HG02763 (cell line): Measurements from ENCODE around the gene FADD.
"Not testable (repeated sequence)": the region's sequence is repeated elsewhere in the genome, so short reads cannot be mapped to it uniquely, and the experiment has no call there.

Experiments
- ATAC-seq: cut with Tn5 transposase; IDR thresholded peaks from one replicate; pipeline ENCODE4 v1.9.1; 2021; ENCODE audit warnings: mild to moderate bottlenecking, moderate library complexity; ENCODE audit not compliant: unreplicated experiment

The FADD gene

DNA sequence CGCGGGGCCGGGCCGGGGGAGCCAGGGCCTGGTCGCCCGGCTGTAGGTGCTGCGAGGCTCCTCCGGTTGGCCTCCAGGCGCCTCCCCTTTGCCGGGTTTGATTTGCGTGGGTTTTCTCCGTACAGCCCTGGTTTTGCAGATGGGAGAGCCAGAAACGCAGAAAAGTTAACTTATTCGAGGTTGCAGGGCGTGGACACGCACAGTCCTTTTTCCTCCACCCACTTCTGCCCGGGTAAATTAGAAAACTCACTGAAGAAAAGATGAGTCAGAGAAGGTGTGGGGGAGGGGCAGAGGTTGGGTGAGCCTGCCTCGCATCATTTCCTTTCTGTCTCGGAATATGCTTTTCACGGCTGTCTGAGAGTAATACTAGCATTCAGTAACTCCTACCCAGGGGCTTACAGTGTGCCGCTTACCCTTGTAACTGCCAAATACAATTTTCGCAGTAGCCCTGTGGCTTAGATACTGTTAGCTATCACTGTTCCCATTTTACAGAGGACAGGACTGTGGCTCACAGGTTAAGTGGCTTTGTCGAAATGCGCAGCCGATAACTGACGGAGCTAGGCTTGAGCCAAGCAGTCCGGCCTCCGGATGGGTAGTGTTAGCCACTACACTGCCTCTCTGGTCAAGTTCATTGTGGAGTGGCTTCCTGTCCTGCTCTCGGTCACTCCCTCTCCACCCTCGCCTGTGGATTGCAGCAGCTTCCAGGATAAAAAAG is 812 bp downstream of the FADD start:
- ATAC-seq, result peak; percentile 21

DNA sequence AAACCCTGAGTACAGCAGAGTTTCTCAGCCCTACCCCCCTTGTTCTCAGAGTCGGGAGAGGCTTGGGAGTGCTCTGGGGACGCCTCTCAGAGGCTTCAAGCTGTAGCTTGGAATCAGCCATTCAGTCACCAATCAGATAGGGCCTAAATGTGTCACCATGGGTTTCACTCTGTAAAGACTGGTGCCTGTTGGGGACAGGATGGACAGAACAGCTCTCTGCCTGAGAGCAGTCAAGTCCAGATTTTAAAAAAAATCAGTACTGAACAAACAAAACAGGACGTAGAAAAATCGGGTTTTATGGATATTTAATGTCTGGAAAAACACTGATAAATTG is 1.3 kb downstream of the FADD start:
- ATAC-seq, result no peak

DNA sequence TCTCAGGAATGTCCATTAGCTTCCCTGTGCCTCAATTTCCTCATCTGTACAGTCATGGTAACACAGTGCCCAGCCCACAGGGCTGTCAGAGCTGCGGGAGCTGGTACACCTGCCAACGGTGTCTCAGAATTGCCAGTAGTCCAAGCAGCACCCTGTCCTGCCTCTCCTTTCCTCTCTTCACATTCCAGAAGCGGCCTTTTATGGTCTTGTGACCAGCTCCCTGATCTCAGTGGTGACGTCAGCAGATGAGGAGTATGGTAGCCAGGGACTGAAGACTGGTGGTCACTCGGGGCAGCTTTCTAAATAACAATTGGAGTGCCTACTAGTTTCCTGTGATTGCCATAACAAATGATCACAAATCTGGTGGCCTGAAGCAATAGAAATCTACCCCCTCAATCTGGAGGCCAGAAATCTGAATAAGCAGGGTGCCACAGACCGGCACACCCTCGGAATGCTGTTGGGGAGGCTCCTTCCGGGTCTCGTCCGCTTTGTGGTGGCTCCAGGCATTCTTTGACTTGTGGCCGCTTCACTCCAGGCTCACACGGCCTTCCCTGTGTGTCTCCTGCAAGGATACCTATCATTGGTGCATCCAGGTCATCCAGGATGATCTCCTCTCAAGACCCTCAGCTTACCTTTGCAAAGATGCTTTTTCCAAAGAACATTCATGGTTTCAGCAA is 2.1 kb downstream of the FADD start:
- no peak for ATAC-seq

DNA sequence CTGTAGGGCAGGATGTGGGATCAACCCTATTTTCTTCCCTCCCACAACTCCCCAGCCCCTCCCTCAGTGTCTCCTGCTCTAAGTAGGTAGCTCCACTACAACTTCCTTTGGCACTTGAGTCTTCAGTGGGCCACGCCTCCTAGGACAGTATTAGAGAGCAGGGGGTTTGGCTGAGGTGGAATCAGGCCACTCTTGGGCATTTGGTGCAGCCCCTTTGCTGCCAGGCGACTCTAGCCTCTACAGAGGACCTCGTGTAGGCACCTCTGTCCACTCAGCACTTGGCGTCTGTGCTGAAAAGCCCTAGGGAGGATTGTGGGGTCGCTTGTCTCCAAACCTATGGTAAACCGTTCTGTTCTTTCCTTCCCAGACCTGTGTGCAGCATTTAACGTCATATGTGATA is 2.7 kb downstream of the FADD start:
- ATAC-seq, result no peak

DNA sequence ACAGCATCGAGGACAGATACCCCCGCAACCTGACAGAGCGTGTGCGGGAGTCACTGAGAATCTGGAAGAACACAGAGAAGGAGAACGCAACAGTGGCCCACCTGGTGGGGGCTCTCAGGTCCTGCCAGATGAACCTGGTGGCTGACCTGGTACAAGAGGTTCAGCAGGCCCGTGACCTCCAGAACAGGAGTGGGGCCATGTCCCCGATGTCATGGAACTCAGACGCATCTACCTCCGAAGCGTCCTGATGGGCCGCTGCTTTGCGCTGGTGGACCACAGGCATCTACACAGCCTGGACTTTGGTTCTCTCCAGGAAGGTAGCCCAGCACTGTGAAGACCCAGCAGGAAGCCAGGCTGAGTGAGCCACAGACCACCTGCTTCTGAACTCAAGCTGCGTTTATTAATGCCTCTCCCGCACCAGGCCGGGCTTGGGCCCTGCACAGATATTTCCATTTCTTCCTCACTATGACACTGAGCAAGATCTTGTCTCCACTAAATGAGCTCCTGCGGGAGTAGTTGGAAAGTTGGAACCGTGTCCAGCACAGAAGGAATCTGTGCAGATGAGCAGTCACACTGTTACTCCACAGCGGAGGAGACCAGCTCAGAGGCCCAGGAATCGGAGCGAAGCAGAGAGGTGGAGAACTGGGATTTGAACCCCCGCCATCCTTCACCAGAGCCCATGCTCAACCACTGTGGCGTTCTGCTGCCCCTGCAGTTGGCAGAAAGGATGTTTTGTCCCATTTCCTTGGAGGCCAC is 3.3 kb downstream of the FADD start:
- no peak for ATAC-seq

DNA sequence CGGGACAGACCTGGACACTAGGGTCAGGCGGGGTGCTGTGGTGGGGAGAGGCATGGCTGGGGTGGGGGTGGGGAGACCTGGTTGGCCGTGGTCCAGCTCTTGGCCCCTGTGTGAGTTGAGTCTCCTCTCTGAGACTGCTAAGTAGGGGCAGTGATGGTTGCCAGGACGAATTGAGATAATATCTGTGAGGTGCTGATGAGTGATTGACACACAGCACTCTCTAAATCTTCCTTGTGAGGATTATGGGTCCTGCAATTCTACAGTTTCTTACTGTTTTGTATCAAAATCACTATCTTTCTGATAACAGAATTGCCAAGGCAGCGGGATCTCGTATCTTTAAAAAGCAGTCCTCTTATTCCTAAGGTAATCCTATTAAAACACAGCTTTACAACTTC is 3.9 kb downstream of the FADD start:
- ATAC-seq, result no peak

DNA sequence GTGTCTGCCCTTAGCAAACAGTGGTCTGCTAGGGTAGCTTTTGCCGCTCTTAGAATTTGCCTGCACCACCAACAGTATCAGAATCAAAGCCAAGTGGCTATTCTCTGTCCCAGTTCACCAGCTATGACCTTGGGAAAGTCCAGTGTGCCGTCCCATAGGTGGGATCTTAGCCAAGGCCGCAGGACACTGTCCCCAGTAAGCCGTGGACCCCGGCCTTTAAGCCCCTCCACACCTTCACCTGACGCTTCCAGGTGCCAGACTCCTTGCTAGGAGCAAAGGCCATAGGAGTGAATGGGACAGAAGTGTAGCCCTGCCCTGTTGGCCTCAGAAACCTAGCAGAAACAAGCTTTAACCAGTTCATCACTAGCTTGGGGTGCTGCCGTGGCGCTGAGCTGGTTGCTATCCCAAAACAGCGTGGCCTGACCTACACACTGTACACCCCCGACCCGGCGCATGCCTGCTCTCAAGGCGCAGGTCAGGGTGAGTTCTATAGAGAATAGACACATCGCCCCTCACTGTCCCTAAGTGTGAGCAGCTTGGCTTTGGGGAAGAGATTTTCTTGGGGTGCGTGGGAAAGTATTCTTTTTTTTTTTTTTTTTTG is 4.5 kb downstream of the FADD start:
- no peak for ATAC-seq

DNA sequence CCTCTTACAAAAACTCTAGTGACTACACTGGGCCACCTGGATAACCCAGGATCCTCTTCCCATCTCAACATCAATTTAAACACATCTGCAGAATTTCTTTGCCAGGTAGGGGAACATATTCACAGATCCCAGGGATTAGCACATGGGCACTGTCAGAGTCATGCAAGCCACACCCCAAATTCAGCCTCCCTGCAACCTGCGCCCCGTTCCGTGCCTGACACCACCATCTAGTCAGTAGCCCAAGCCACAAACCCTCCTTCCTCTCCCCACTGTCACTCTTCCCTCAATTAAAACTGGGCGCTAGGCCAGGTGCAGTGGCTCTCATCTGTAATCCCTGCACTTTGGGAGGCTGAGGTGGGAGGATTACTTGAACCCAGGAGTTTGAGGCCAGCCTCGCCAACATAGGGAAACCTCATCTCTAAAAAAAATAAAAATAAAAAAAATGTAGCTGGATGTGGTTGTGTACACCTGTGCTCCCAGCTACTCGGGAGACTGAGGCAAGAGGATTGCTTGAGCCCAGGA is 6.4 kb downstream of the FADD start:
- no peak for ATAC-seq

DNA sequence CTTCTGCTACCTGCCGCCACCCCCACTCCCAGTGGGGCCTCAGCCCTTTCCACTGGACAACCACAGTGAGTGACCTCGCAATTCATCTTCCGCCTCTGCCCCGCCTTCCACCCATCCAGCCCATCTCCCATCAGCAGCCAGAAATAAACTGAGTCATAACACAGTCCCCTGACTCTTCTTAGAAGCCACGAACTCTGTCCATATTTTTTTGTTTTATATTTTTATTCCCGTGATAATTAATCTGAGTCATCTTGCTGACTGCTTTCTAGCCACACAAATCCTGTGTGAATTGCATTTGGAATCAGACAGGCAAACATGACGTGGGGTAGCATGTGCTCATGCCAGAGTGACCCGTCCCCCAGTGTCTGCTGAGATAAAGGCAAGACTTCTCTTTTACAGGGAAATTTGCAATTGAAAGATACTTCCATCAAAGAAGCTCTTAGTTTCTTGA is 7.0 kb downstream of the FADD start:
- no peak for ATAC-seq

DNA sequence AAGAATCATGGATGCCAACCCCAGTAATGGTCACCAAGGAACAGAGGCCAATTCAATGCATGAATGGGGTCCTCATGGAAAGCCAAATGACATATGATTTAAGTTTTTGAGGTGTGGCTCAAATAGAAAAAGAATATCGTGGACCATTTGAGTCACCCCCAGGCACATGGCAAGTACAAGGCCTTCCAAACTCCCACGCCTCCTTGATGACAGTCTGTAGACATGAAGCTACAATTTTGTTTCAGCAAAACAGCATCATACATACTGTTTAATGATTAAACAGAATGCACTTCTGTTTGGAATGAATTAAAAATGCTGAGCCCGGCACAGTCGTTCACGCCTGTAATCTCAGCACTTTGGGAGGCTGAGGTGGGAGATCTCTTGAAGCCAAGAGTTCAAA is 7.4 kb downstream of the FADD start:
- no peak for ATAC-seq

DNA sequence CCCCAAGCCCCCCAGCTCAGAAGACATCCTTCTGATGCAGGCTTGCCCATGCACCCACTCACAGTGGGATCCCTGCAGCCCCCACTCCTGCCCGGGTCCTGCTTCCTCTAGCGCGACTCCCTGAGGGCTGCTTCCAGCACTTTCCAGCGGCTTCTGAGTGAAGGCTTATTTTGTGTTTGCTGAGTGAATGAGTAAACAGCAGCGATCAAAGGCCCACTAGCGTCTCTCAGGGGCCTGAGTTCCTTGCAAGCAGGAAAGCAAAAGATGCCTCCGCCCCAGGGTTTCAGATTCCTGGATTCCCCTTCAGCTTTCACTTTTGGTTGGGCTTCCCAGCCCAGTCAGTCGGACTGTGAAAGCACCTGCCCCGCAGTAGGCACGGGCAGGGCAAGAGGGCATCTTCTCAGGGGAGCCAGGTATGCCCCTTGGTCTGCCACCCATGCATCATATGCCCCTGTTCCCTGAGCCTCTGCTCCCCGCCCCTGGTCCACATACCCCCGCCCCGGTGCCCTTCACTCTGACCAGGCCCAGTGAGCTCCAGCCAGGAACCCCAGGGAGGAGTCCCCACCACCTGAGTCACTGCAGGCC is 9.2 kb downstream of the FADD start:
- no peak for ATAC-seq

DNA sequence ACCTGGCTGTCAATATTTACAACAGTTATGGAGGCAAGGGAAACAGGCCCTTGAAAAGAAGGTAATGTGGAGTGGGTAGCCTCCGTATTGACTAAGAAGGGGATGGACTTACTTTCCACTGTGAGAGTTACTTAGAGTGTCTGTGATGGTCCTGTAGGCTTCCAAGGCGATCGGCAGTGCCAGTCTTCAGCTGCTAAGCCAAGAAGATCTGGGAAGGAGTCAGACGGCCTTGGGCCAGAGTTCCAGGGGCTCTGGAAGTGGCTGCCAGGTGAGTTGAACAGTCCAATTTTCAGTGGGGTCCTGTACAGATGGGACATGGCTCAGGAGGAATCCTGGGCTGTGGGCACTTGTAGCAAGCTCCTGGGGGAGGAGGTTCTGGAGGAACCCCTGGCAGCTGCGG is 14.3 kb downstream of the FADD start:
- ATAC-seq, result not testable (repeated sequence)

DNA sequence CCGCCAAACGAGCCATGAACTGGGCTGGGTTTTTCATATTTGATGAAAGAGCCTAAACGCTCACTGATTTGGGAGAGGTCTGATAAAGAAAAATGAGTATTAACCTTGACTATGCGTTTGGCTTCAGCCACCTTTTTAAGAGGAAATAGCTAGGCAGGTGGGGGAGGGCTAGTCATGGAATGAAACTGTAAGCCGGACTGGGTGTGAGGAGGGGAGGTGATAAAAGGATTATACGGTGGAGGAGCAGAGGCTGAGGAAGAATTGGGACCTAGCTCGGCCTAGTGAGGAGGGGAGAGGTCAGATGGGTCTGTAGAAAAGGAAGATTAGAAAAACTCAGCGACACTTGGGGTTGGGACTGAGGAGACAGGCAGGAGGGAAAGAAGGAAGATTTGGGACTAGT is 15.0 kb downstream of the FADD start:
- ATAC-seq, result not testable (repeated sequence)

DNA sequence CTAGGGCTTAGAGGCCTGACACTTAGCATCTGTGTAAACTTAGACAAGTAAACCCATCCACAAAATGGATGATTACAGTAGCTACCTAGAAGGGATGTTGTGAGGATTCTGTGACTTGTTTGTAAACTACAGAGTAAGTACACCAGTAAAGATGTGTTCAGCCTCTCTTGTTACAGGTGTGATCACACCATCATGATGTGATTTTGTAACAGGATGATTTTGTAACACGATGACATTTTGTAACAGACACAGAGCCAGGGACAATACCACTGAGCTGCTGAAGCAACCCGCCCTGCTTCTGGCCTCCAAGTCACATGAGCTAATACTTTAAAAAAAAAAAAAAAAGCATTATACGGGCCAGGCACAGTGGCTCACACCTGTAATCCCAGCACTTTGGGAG is 17.0 kb downstream of the FADD start:
- no peak for ATAC-seq

DNA sequence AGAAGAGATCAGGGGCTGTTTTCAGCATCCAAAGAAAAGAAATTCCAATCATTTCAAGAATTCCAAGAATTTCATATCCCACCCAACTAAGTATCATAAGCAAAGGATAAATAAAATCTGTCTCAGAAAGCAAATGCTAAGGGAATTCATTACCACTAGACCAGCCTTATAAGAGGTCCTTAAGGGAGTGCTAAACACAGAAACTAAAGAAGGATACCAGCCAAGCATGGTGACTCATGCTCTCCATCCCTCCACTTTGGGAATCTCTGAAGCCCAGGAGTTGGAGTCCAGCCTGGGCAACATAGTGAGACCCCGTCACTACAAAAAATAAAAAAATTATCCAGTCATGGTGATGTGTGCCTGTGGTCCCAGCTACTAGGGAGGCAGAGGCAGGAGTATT is 17.8 kb downstream of the FADD start:
- no peak for ATAC-seq

DNA sequence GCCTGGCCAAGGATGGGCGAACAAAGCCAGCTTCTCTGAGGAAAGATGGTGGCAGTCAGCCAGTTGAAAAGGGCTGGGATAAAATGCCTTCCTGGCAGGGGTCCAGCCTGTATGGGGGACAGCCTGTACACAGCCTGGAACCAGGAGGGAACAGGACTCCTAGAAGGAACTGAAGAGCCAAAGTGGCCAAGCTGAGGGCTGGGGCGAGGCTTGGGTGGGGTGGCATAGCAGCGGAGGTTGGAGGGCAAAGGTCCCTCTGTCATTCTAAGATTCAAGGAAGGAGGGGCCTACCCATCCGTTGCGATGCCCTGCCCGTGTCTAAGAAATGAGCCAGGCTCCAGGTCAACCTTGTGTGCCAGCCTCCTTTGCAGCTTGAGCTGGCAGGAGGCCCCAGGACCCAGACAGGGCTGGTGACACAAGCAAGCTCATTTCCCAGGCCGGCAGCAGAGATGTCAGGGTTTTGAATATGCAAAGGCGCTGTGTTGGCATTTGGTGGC is 22.6 kb downstream of the FADD start:
- no peak for ATAC-seq

DNA sequence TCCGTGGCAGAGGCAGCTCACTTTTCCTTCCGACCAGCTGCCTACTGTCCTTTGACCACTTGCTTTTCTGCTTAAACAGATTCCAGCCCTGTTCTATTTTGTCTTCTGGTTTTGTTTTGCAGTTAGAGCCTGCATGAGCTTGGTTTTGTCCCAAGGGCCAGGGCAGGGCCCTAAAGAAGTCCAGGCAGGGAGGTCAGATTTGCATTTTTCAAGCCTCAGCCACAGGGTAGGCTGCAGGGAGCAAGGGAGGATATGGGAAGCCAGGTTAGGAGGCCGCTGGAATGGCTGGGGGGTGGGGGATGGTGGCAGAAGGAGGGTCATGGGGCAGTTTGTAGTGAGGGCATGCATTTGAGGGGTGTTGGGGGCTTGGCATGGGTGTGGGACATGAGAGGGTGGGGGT is 23.1 kb downstream of the FADD start:
- ATAC-seq, result no peak

DNA sequence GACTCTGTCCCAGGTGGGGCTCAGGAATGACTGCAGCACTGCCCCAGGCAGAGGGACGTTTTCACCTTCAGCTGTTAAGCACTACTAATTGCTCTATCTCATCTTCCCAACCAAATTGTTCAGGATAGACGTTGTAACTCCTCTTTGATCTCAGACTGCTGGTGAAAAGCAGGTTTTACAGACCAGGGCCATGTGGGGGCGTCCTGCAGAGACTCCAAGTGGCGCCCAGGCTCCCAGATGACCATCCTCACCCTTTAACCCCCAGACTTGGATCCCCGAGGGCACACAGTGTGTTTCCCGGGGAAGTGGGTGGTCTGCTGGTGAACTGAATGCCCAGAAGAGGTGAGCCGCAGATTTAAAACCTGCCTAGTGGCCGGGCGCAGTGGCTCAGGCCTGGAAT is 23.9 kb downstream of the FADD start:
- ATAC-seq, result no peak

DNA sequence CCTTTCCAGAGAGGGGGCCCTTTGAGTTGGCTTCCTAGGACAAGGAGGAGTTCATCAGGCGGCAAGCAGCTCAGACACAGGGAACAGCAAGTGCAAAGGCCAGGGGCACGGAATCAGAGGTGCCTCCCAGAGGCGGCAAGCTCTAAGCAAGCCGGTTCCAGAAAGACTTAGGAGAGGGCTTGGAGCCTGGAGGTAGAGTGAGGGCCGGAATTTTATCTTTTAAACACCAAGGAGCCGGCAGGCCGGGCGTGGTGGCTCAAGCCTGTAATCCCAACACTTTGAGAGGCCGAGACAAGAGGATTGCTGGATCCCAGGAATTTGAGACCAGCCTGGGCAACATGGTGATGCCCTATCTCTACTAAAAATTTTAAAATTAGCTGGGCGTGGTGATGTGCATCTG is 26.6 kb downstream of the FADD start:
- no peak for ATAC-seq

DNA sequence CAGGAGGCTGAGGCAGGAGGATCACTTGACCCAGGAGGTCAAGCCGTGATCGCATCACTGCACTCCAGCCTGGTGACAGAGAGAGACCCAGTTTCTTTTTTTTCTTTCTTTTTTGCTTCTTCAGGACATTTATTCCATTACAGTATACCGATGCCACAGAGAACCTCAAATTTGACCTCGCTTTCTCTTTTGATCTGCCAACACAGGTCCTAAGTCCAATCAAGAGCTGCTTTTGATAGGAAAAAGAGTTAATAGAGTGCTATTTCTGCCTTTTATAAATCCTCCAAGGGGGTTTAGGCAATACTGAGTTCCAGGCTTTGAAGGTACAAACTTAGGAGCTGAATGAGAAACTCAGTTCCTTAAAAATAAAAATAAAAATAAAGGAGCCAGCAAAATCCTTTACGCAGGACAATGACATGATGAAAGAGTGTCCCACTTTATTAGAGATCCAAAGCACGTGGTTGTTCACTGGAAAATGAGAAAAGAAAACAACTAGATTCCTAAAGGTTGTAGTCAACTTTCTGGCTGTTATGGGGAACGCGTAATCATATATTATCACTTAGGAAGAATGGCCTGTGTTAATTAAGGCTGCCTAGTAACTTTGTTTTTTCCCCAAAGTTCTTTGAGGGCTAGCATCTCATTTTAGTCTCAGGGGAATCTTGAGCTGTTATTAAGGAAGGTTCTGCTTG is 27.2 kb downstream of the FADD start:
- no peak for ATAC-seq
